Left renal cortex interstitium (tissue), 4 donors: ENCODE results near the gene DTNB. TPM values are rescaled to one million over a fixed set of nuclear protein-coding genes. Genes with fewer than 3 reads are reported as not detected.
A peak's percentile ranks its signal among the peaks of the same experiment; 100 is the strongest.
"Not testable (repeated sequence)": the region's sequence is repeated elsewhere in the genome, so short reads cannot be mapped to it uniquely, and the experiment has no call there.

Source experiments
- DNase-seq, 4 donors: peaks; one replicate each; pipeline ENCODE4 v3.0.0-alpha.2; 2013; ENCODE audit warnings: low read depth in 4 of 4, low spot score in 2 of 4, missing footprints in 1 of 4
- polyA plus RNA-seq, 4 donors: library from polyadenylated mRNA; unstranded; fragments of 120-200 nt; gene quantifications; one replicate each; pipeline ENCODE4 v1.2.1, GENCODE V29; 2013; ENCODE audit not compliant: insufficient read length in 4 of 4

The DTNB gene
- polyA plus RNA-seq, 4 donors = 19.2 to 23.3 (median 21.5) TPM

- DNase-seq = peak in 1 of 4 donors; percentile 32
Measured at GRCh38 chr2:25684577-25685473, 11.4 kb upstream of the DTNB start.

- no peak for DNase-seq
Measured at GRCh38 chr2:25682082-25682481, 8.7 kb upstream of the DTNB start.

GRCh38 chr2:25677877-25678276, 4.5 kb upstream of the DTNB start:
- no peak for DNase-seq

GRCh38 chr2:25674077-25674362, 643 bp upstream of the DTNB start:
- no peak for DNase-seq

- peak in 2 of 4 donors; percentile 38 to 40 for DNase-seq
Measured at GRCh38 chr2:25672494-25673299, 680 bp downstream of the DTNB start.

GRCh38 chr2:25671622-25672021, 1.8 kb downstream of the DTNB start:
- DNase-seq = no peak

GRCh38 chr2:25669520-25669919, 3.9 kb downstream of the DTNB start:
- no peak for DNase-seq

GRCh38 chr2:25666218-25666617, 7.2 kb downstream of the DTNB start:
- DNase-seq = no peak

GRCh38 chr2:25665429-25665828, 7.9 kb downstream of the DTNB start:
- not testable (repeated sequence) for DNase-seq

GRCh38 chr2:25664965-25665307, 8.4 kb downstream of the DTNB start:
- no peak for DNase-seq

GRCh38 chr2:25664183-25664964, 9.0 kb downstream of the DTNB start:
- peak in 2 of 4 donors; percentile 61 to 76 for DNase-seq

- no peak for DNase-seq
Measured at GRCh38 chr2:25655316-25655715, 18.1 kb downstream of the DTNB start.

- DNase-seq = no peak
Measured at GRCh38 chr2:25654801-25655200, 18.6 kb downstream of the DTNB start.

GRCh38 chr2:25651782-25652455, 21.5 kb downstream of the DTNB start:
- no peak for DNase-seq

- DNase-seq = no peak
Measured at GRCh38 chr2:25651066-25651465, 22.3 kb downstream of the DTNB start.

- DNase-seq = no peak
Measured at GRCh38 chr2:25650256-25650655, 23.1 kb downstream of the DTNB start.

- no peak for DNase-seq
Measured at GRCh38 chr2:25649786-25650185, 23.6 kb downstream of the DTNB start.

- DNase-seq = no peak
Measured at GRCh38 chr2:25642298-25642697, 31.1 kb downstream of the DTNB start.

GRCh38 chr2:25639696-25640095, 33.7 kb downstream of the DTNB start:
- no peak for DNase-seq

- no peak for DNase-seq
Measured at GRCh38 chr2:25639131-25639530, 34.2 kb downstream of the DTNB start.

GRCh38 chr2:25635797-25636196, 37.6 kb downstream of the DTNB start:
- no peak for DNase-seq
